ENCODE measurements around the gene APCDD1.

Gene APCDD1

GRCh38 chr18:10432781-10433180 lies 21.7 kb upstream of the APCDD1 start:
- no peak for DNase-seq (ENCODE audit: low read depth in 2 of 2)

GRCh38 chr18:10436160-10436559 lies 18.3 kb upstream of the APCDD1 start:
- DNase-seq (ENCODE audit: low read depth in 2 of 2) = no peak

GRCh38 chr18:10437837-10438236 lies 16.6 kb upstream of the APCDD1 start:
- DNase-seq (ENCODE audit: low read depth in 2 of 2) = no peak

GRCh38 chr18:10439898-10440297 lies 14.5 kb upstream of the APCDD1 start:
- DNase-seq (ENCODE audit: low read depth in 2 of 2) = no peak

GRCh38 chr18:10440884-10441283 lies 13.6 kb upstream of the APCDD1 start:
- DNase-seq (ENCODE audit: low read depth in 2 of 2) = no peak

GRCh38 chr18:10441472-10441871 lies 13.0 kb upstream of the APCDD1 start:
- DNase-seq (ENCODE audit: low read depth in 2 of 2) = no peak

GRCh38 chr18:10442551-10442971 lies 11.9 kb upstream of the APCDD1 start:
- DNase-seq (ENCODE audit: low read depth in 2 of 2) = no peak

GRCh38 chr18:10443001-10443400 lies 11.4 kb upstream of the APCDD1 start:
- no peak for DNase-seq (ENCODE audit: low read depth in 2 of 2)

- no peak for DNase-seq (ENCODE audit: low read depth in 2 of 2)
These were observed 10.0 kb upstream of the APCDD1 start for GRCh38 chr18:10444314-10445006.

GRCh38 chr18:10449396-10449795 lies 5.0 kb upstream of the APCDD1 start:
- no peak for DNase-seq (ENCODE audit: low read depth in 2 of 2)

GRCh38 chr18:10450986-10451385 lies 3.4 kb upstream of the APCDD1 start:
- no peak for DNase-seq (ENCODE audit: low read depth in 2 of 2)

GRCh38 chr18:10453261-10453805 lies 1.1 kb upstream of the APCDD1 start:
- no peak for DNase-seq (ENCODE audit: low read depth in 2 of 2)

GRCh38 chr18:10454681-10455557 lies 484 bp downstream of the APCDD1 start:
- DNase-seq (ENCODE audit: low read depth in 2 of 2) = no peak

- DNase-seq (ENCODE audit: low read depth in 2 of 2) = no peak
These were observed 1.5 kb downstream of the APCDD1 start for GRCh38 chr18:10455726-10456453.

GRCh38 chr18:10456718-10457117 lies 2.3 kb downstream of the APCDD1 start:
- DNase-seq (ENCODE audit: low read depth in 2 of 2) = no peak

GRCh38 chr18:10457128-10457527 lies 2.7 kb downstream of the APCDD1 start:
- DNase-seq (ENCODE audit: low read depth in 2 of 2) = no peak

- DNase-seq (ENCODE audit: low read depth in 2 of 2) = no peak
These were observed 3.3 kb downstream of the APCDD1 start for GRCh38 chr18:10457767-10458166.

GRCh38 chr18:10458691-10459090 lies 4.3 kb downstream of the APCDD1 start:
- no peak for DNase-seq (ENCODE audit: low read depth in 2 of 2)

GRCh38 chr18:10459587-10459986 lies 5.2 kb downstream of the APCDD1 start:
- DNase-seq (ENCODE audit: low read depth in 2 of 2) = no peak

- no peak for DNase-seq (ENCODE audit: low read depth in 2 of 2)
These were observed 6.1 kb downstream of the APCDD1 start for GRCh38 chr18:10460414-10461018.

GRCh38 chr18:10461989-10462388 lies 7.6 kb downstream of the APCDD1 start:
- no peak for DNase-seq (ENCODE audit: low read depth in 2 of 2)

- no peak for DNase-seq (ENCODE audit: low read depth in 2 of 2)
These were observed 8.2 kb downstream of the APCDD1 start for GRCh38 chr18:10462597-10462996.

Measured in stimulated activated CD4-positive, alpha-beta T cell treated with anti-CD3 and anti-CD28 coated beads, Interleukin-1b, Interleukin-23, amount 100 ng/mL, for 4 hours (primary cell).